Measurements from ENCODE around the gene MCM5. TPM values are rescaled to one million over a fixed set of nuclear protein-coding genes. Genes with fewer than 3 reads are reported as not detected.

MCM5 gene
- total RNA-seq, 2 donors from 2014 or later: 155 to 179 TPM

DNA sequence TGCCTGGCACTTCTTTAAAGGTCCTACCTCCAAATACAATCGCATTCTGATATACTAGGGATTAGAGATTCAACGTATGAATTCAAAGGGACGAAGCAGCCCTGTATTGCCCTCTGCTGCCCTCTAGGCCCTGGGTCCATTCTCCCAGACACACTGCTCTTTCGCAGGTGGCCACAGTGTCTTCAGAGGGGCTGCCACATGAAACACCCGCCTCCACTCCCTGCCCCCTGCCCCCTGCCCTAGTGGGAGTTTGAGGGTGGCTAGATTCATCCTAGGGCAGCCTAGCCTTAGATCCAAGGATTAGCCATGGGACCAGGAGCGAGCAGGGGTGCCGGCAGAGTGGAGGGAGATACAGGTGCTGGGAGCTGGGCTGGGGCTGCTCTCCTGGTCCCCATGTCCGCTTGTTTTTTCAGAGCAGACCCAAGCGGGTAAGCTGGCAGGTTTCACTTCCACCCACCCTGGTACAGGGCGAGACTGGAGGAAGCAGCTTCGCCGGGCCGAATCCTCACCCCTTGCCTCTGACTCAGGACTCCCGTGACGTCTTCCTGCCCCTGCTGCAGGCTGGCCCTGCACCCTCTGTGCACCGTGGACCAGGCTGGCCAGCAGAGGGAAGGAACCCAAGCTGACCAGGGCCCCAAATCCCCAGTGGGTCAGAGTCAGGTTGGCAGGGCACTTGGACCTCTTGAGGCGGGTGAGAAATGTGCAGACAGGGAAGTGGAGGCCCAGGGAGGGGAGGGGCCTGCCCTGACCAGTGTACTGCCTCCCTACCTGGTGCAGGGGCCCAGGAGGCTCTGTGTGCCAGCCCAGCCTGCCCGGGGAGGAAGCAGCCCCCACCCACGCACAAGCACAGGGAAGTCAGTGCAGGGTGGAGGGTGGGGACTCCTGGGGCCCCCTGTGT lies 47.5 kb upstream of the MCM5 start:
- Histone ChIP-seq H3K36me3 (ENCODE audit: control insufficient read depth, insufficient read depth, low read length) (no peaks in the 10 kb centered on the region), H3K9me3 (ENCODE audit: control insufficient read depth, low read length) (no peaks in the 10 kb centered on the region), H3K4me3 (ENCODE audit: low read length) (no peak overlapping the region), H3K4me1 (ENCODE audit: control insufficient read depth, insufficient read depth, low read length) (no peaks in the 10 kb centered on the region), H3K27ac (ENCODE audit: low read depth, low read length) (no peak overlapping the region), H3K9ac (ENCODE audit: extremely low read depth, low read length, poor library complexity, severe bottlenecking) (no peak overlapping the region), H3K27me3 (ENCODE audit: control insufficient read depth, insufficient read depth, low read length, poor library complexity, severe bottlenecking) (no peaks in the 10 kb centered on the region)
- no peaks in the 10 kb centered on the region for H3K9me3 Mint-ChIP-seq
- TF ChIP-seq, protein P1, sequence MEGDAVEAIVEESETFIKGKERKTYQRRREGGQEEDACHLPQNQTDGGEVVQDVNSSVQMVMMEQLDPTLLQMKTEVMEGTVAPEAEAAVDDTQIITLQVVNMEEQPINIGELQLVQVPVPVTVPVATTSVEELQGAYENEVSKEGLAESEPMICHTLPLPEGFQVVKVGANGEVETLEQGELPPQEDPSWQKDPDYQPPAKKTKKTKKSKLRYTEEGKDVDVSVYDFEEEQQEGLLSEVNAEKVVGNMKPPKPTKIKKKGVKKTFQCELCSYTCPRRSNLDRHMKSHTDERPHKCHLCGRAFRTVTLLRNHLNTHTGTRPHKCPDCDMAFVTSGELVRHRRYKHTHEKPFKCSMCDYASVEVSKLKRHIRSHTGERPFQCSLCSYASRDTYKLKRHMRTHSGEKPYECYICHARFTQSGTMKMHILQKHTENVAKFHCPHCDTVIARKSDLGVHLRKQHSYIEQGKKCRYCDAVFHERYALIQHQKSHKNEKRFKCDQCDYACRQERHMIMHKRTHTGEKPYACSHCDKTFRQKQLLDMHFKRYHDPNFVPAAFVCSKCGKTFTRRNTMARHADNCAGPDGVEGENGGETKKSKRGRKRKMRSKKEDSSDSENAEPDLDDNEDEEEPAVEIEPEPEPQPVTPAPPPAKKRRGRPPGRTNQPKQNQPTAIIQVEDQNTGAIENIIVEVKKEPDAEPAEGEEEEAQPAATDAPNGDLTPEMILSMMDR (conservative IDR thresholded peaks at IDR 0.05): peak; percentile 75
- H3K27me3 Mint-ChIP-seq (ENCODE audit: insufficient read depth): peaks cover 7% of the 10 kb centered on the region
- 81 to 82% methylated on average over 12 to 19 of the region's 19 CpGs for WGBS, 2 experiments (ENCODE audit: insufficient coverage in 1 of 2, insufficient read length in 1 of 2)
- H3K4me3 Mint-ChIP-seq: peak overlapping the region; percentile 72
- H3K36me3 Mint-ChIP-seq (ENCODE audit: low read depth): no peaks in the 10 kb centered on the region
- DNase-seq: peak; percentile 89
- H3K27ac Mint-ChIP-seq: no peak overlapping the region
- peaks cover 11% of the 10 kb centered on the region for H3K4me1 Mint-ChIP-seq

DNA sequence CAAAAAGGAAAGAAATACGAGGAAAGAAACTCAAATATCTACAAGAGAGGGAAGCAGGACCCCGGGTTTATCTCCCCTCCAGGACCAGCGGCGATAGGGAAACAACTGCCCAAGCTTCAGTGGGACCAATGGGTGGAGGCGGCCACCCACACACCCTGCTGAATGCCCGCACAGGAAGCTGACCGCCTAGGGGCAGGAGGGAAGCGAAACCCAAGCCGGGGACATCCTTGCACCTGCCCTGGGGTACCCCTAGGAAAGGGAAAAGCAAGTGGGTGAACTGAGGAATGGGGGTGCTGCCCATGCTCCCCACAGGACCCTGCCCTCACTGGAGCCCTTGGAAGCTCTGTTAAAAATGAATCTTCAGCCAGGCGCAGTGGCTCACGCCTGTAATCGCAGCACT lies 46.6 kb upstream of the MCM5 start:
- Mint-ChIP-seq H3K9me3 (no peaks in the 10 kb centered on the region), H3K36me3 (ENCODE audit: low read depth) (no peaks in the 10 kb centered on the region), H3K27me3 (ENCODE audit: insufficient read depth) (peaks cover 7% of the 10 kb centered on the region), H3K4me3 (no peak overlapping the region), H3K4me1 (peaks cover 11% of the 10 kb centered on the region), H3K27ac (no peak overlapping the region)
- 86 to 87% methylated on average over 8 to 11 of the region's 12 CpGs for WGBS, 2 experiments (ENCODE audit: insufficient coverage in 1 of 2, insufficient read length in 1 of 2)
- no peak overlapping the region for H3K27ac ChIP-seq (ENCODE audit: low read depth, low read length)
- TF ChIP-seq, protein P1 (conservative IDR thresholded peaks at IDR 0.05): no peak
- no peak for DNase-seq
- no peak overlapping the region for H3K4me3 ChIP-seq (ENCODE audit: low read length)
- no peaks in the 10 kb centered on the region for H3K27me3 ChIP-seq (ENCODE audit: control insufficient read depth, insufficient read depth, low read length, poor library complexity, severe bottlenecking)
- no peak overlapping the region for H3K9ac ChIP-seq (ENCODE audit: extremely low read depth, low read length, poor library complexity, severe bottlenecking)
- H3K4me1 ChIP-seq (ENCODE audit: control insufficient read depth, insufficient read depth, low read length): no peaks in the 10 kb centered on the region
- no peaks in the 10 kb centered on the region for H3K9me3 ChIP-seq (ENCODE audit: control insufficient read depth, low read length)
- H3K36me3 ChIP-seq (ENCODE audit: control insufficient read depth, insufficient read depth, low read length): no peaks in the 10 kb centered on the region

DNA sequence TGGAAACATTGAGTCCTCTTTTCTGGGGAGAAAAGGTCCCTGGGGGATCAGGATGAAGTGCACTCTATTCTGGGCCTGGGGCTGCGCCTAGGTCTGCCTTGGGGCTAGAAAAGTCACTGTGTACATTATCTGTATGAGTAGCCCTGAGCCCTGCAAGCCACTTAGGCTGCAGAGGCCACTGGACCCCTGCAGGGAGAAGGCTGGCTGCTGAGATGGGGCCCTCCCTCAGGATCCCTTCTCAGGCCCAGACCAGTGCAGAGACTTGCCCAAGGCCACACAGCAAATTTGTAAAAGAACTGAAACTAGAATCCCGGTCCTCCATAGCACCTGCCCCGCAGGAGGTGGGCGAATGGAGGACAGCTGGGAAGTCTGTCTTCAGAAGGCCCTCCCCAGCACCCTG lies 45.9 kb upstream of the MCM5 start:
- DNase-seq: no peak
- Histone ChIP-seq H3K4me3 (ENCODE audit: low read length) (no peak overlapping the region), H3K27ac (ENCODE audit: low read depth, low read length) (no peak overlapping the region), H3K36me3 (ENCODE audit: control insufficient read depth, insufficient read depth, low read length) (no peaks in the 10 kb centered on the region), H3K27me3 (ENCODE audit: control insufficient read depth, insufficient read depth, low read length, poor library complexity, severe bottlenecking) (no peaks in the 10 kb centered on the region), H3K4me1 (ENCODE audit: control insufficient read depth, insufficient read depth, low read length) (no peaks in the 10 kb centered on the region), H3K9me3 (ENCODE audit: control insufficient read depth, low read length) (no peaks in the 10 kb centered on the region), H3K9ac (ENCODE audit: extremely low read depth, low read length, poor library complexity, severe bottlenecking) (no peak overlapping the region)
- no peak overlapping the region for H3K4me3 Mint-ChIP-seq
- 88% methylated on average over 4 of the region's 4 CpGs; no CpG with 5 or more reads in 1 of the 2 experiments for WGBS, 2 experiments (ENCODE audit: insufficient coverage in 1 of 2, insufficient read length in 1 of 2)
- peaks cover 7% of the 10 kb centered on the region for H3K27me3 Mint-ChIP-seq (ENCODE audit: insufficient read depth)
- no peak overlapping the region for H3K27ac Mint-ChIP-seq
- H3K4me1 Mint-ChIP-seq: peaks cover 11% of the 10 kb centered on the region
- no peaks in the 10 kb centered on the region for H3K36me3 Mint-ChIP-seq (ENCODE audit: low read depth)
- no peaks in the 10 kb centered on the region for H3K9me3 Mint-ChIP-seq
- TF ChIP-seq, protein P1 (conservative IDR thresholded peaks at IDR 0.05): no peak
